Measurements from ENCODE around the gene THRAP3.

The THRAP3 gene

GRCh38 chr1:36300526-36300925, 76.3 kb downstream of the THRAP3 start:
- DNase-seq (ENCODE audit: low read depth, low spot score), result no peak

GRCh38 chr1:36301220-36301619, 77.0 kb downstream of the THRAP3 start:
- DNase-seq (ENCODE audit: low read depth, low spot score), result no peak

GRCh38 chr1:36303244-36303643, 79.0 kb downstream of the THRAP3 start:
- DNase-seq (ENCODE audit: low read depth, low spot score), result no peak

- DNase-seq (ENCODE audit: low read depth, low spot score), result no peak
Measured at GRCh38 chr1:36303650-36304360, 79.6 kb downstream of the THRAP3 start.

- DNase-seq (ENCODE audit: low read depth, low spot score), result no peak
Measured at GRCh38 chr1:36304521-36304920, 80.3 kb downstream of the THRAP3 start.

GRCh38 chr1:36304970-36305914, 81.0 kb downstream of the THRAP3 start:
- DNase-seq (ENCODE audit: low read depth, low spot score), result no peak

- DNase-seq (ENCODE audit: low read depth, low spot score), result no peak
Measured at GRCh38 chr1:36305915-36306209, 81.6 kb downstream of the THRAP3 start.

- DNase-seq (ENCODE audit: low read depth, low spot score), result no peak
Measured at GRCh38 chr1:36306210-36306901, 82.1 kb downstream of the THRAP3 start, which contains the start of gene SH3D21. TSS of gene SH3D21 (plus strand) at chr1:36306368. CDS start at chr1:36306421, 53 bp downstream.

- peak; percentile 81 for DNase-seq (ENCODE audit: low read depth, low spot score)
Measured at GRCh38 chr1:36306902-36307456, 82.7 kb downstream of the THRAP3 start.

GRCh38 chr1:36307601-36308330, 83.5 kb downstream of the THRAP3 start:
- no peak for DNase-seq (ENCODE audit: low read depth, low spot score)

- no peak for DNase-seq (ENCODE audit: low read depth, low spot score)
Measured at GRCh38 chr1:36309397-36309796, 85.2 kb downstream of the THRAP3 start.

- DNase-seq (ENCODE audit: low read depth, low spot score), result no peak
Measured at GRCh38 chr1:36320291-36320761, 96.1 kb downstream of the THRAP3 start.

GRCh38 chr1:36320767-36321118, 96.5 kb downstream of the THRAP3 start:
- DNase-seq (ENCODE audit: low read depth, low spot score), result no peak

GRCh38 chr1:36321119-36321951, 97.1 kb downstream of the THRAP3 start:
- DNase-seq (ENCODE audit: low read depth, low spot score), result no peak

GRCh38 chr1:36322041-36322785, 98.0 kb downstream of the THRAP3 start:
- DNase-seq (ENCODE audit: low read depth, low spot score), result no peak

GRCh38 chr1:36322786-36323635, 98.8 kb downstream of the THRAP3 start:
- DNase-seq (ENCODE audit: low read depth, low spot score), result no peak

- no peak for DNase-seq (ENCODE audit: low read depth, low spot score)
Measured at GRCh38 chr1:36323636-36324352, 99.6 kb downstream of the THRAP3 start, which contains the start of gene EVA1B. TSS of gene EVA1B (minus strand) at chr1:36323645. CDS start at chr1:36323037, 608 bp downstream.

- no peak for DNase-seq (ENCODE audit: low read depth, low spot score)
Measured at GRCh38 chr1:36324353-36324703, 100.1 kb downstream of the THRAP3 start.
